HepG2 (cell line): ENCODE data around the gene ELL. TPM values are rescaled to one million over a fixed set of nuclear protein-coding genes. Genes with fewer than 3 reads are reported as not detected.
A peak's percentile ranks its signal among the peaks of the same experiment; 100 is the strongest.

Experiments used
- PAWR ChIP-seq: sonication (generic); formaldehyde crosslinking; IDR thresholded peaks from 2 replicates; pipeline ENCODE4 v1.4.0; 2020; ENCODE audit warnings: missing genetic modification reagents, mild to moderate bottlenecking, borderline replicate concordance
- PAX8 ChIP-seq: sonication (generic); formaldehyde crosslinking; IDR thresholded peaks from 2 replicates; pipeline ENCODE4 v1.8.0; 2022; ENCODE audit warnings: mild to moderate bottlenecking, missing genetic modification reagents, borderline replicate concordance
- POGZ ChIP-seq: sonication (generic); formaldehyde crosslinking; IDR thresholded peaks from 2 replicates; pipeline ENCODE4 v1.4.0; 2020; ENCODE audit warnings: mild to moderate bottlenecking, missing genetic modification reagents
- SIX1 ChIP-seq: sonication (generic); formaldehyde crosslinking; IDR thresholded peaks from 2 replicates; pipeline ENCODE4 v1.4.0; 2020; ENCODE audit warnings: missing genetic modification reagents, borderline replicate concordance
- TMF1 ChIP-seq: sonication (generic); formaldehyde crosslinking; IDR thresholded peaks from 2 replicates; pipeline ENCODE4 v1.8.1; 2022; ENCODE audit warnings: low read depth, missing genetic modification reagents
- U2AF2 ChIP-seq: fragments of 200-400 bp; formaldehyde crosslinking; IDR thresholded peaks from 2 replicates; pipeline ENCODE4 v1.6.1; 2017; ENCODE audit warnings: low read depth, mild to moderate bottlenecking, low read length
- ZNF501 ChIP-seq: sonication (generic); formaldehyde crosslinking; IDR thresholded peaks from 2 replicates; pipeline ENCODE4 v1.5.1; 2020; ENCODE audit warnings: mild to moderate bottlenecking, moderate library complexity, missing genetic modification reagents
- ZNF577 ChIP-seq: sonication (generic); formaldehyde crosslinking; IDR thresholded peaks from 2 replicates; pipeline ENCODE4 v1.4.0; 2020; ENCODE audit warnings: mild to moderate bottlenecking, low read depth, missing genetic modification reagents, borderline replicate concordance
- ZNF619 ChIP-seq: sonication (generic); formaldehyde crosslinking; IDR thresholded peaks from 2 replicates; pipeline ENCODE4 v1.4.0; 2020; ENCODE audit warnings: mild to moderate bottlenecking, missing genetic modification reagents
- ZNF766 ChIP-seq: sonication (generic); formaldehyde crosslinking; IDR thresholded peaks from 2 replicates; pipeline ENCODE4 v1.5.0; 2020; ENCODE audit warnings: missing genetic modification reagents, borderline replicate concordance
- ZNF777 ChIP-seq: sonication (generic); formaldehyde crosslinking; IDR thresholded peaks from 2 replicates; pipeline ENCODE4 v1.4.0; 2020; ENCODE audit warnings: missing genetic modification reagents
- polyA plus RNA-seq, 8 experiments: library from polyadenylated mRNA; depleted of rRNA in 3 of 8; stranded (reverse) in 7 of 8; unstranded in 1 of 8; fragments of >200 nt; fragmentation: Illumina TruSeq in 4 of 8; extraction: Trizol in 4 of 8; gene quantifications; 2 replicates each; pipeline versions ENCODE4 v1.2.1 to v1.2.3, GENCODE V29; 2011 to 2016; ENCODE audit warnings: low read depth in 4 of 8, missing spikeins in 1 of 8, mixed read lengths in 1 of 8; ENCODE audit not compliant: insufficient read depth in 1 of 8
- total RNA-seq, 5 experiments: library from RNA; depleted of rRNA; stranded (reverse); fragments of >200 nt; fragmentation: Illumina TruSeq; extraction: Trizol; gene quantifications; 2 replicates each; pipeline ENCODE4 v1.2.3, GENCODE V29; 2016; ENCODE audit warnings: low read depth in 1 of 5
- TF ChIP-seq, protein P1 (sequence below): sonication (generic); formaldehyde crosslinking; IDR thresholded peaks from 2 replicates; pipeline ENCODE4 v1.8.0; 2022; ENCODE audit warnings: mild to moderate bottlenecking, missing genetic modification reagents
- TF ChIP-seq, protein P2 (sequence below): sonication (generic); formaldehyde crosslinking; IDR thresholded peaks from 2 replicates; pipeline ENCODE4 v1.8.1; 2023; ENCODE audit warnings: mild to moderate bottlenecking, moderate library complexity, missing genetic modification reagents
- TF ChIP-seq, protein P3 (sequence below): conservative IDR thresholded peaks from 2 replicates; pipeline ENCODE4 v1.6.1; 2018; ENCODE audit warnings: missing genetic modification reagents
- TF ChIP-seq, protein P4 (sequence below): sonication (generic); formaldehyde crosslinking; IDR thresholded peaks from 2 replicates; pipeline ENCODE4 v1.5.1; 2020; ENCODE audit warnings: missing genetic modification reagents, mild to moderate bottlenecking, borderline replicate concordance
- TF ChIP-seq, protein P5 (sequence below): sonication (generic); formaldehyde crosslinking; IDR thresholded peaks from 2 replicates; pipeline ENCODE4 v1.4.0; 2020; ENCODE audit warnings: missing genetic modification reagents; ENCODE audit errors: not compliant biosample characterization
- TF ChIP-seq, protein P6 (sequence below): IDR thresholded peaks from 2 replicates; pipeline ENCODE4 v1.6.1; 2016; ENCODE audit warnings: mild to moderate bottlenecking

Gene ELL
- total and polyA plus RNA-seq, 2 of the 13 experiments (the other 11 are each of a cell fraction or from before 2014, with no cell fraction given) = 3.7 to 5.4 TPM

DNA sequence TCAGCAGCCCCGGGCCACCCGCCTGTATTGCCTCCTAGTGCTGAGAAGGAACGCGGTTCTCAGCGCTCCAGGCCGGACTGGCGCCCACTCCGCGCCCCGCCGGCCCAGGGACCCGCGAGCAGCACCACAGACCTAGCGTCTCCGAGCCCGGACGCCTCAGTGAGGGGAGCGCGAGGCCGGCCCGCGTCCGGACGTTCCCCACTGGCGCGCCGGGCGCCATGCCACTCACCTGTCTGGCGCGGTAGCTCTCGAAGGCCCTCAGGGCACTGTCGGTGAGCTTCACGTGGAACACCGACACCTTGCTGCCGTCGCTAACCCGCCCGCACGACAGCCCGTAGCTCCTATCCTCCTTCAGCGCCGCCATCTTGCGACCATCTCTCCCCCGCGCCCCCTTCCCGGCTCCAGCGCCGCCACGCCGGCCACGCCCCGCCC lies at the start of gene ELL (continued):
- TF ChIP-seq, protein P1, sequence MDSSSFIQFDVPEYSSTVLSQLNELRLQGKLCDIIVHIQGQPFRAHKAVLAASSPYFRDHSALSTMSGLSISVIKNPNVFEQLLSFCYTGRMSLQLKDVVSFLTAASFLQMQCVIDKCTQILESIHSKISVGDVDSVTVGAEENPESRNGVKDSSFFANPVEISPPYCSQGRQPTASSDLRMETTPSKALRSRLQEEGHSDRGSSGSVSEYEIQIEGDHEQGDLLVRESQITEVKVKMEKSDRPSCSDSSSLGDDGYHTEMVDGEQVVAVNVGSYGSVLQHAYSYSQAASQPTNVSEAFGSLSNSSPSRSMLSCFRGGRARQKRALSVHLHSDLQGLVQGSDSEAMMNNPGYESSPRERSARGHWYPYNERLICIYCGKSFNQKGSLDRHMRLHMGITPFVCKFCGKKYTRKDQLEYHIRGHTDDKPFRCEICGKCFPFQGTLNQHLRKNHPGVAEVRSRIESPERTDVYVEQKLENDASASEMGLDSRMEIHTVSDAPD (CRISPR knock-in tag) = 0 out of 2 replicates have a peak, but pooled peaks have one; percentile 32
- TF ChIP-seq, protein P2, sequence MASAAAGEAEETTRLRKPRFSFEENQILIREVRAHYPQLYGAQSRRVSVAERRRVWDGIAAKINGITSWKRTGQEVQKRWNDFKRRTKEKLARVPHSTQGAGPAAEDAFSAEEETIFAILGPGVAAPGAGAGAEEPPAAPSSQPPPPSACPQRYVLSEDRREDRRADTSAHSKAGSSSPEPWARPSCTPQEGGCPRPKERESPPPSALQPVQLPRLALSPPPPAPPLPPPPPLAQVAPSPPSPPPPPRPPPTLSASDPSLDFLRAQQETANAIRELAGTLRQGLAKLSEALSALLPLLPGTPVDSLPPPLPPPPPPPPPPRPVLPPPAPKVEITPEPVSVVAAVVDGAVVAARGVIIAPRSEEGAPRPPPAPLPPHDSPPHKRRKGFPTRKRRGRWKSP (CRISPR knock-in tag) = no peak
- TF ChIP-seq SIX1 (no peak), ZNF577 (CRISPR knock-in tag) (no peak), U2AF2 (no peak), ZNF777 (CRISPR knock-in tag) (peak; percentile 45; the same call in 1 of the 2 replicates), TMF1 (0 out of 2 replicates have a peak, but pooled peaks have one; percentile 27), PAX8 (CRISPR knock-in tag) (peak; percentile 66; the same call in 1 of the 2 replicates), PAWR (0 out of 2 replicates have a peak, but pooled peaks have one; percentile 55), ZNF619 (CRISPR knock-in tag) (no peak), ZNF501 (CRISPR knock-in tag) (0 out of 2 replicates have a peak, but pooled peaks have one; percentile 6), ZNF766 (CRISPR knock-in tag) (peak; percentile 73; the same call in 1 of the 2 replicates), POGZ (no peak)
- TF ChIP-seq, protein P3, sequence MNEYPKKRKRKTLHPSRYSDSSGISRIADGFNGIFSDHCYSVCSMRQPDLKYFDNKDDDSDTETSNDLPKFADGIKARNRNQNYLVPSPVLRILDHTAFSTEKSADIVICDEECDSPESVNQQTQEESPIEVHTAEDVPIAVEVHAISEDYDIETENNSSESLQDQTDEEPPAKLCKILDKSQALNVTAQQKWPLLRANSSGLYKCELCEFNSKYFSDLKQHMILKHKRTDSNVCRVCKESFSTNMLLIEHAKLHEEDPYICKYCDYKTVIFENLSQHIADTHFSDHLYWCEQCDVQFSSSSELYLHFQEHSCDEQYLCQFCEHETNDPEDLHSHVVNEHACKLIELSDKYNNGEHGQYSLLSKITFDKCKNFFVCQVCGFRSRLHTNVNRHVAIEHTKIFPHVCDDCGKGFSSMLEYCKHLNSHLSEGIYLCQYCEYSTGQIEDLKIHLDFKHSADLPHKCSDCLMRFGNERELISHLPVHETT (CRISPR knock-in tag) = 0 out of 2 replicates have a peak, but pooled peaks have one; percentile 28
- TF ChIP-seq, protein P4, sequence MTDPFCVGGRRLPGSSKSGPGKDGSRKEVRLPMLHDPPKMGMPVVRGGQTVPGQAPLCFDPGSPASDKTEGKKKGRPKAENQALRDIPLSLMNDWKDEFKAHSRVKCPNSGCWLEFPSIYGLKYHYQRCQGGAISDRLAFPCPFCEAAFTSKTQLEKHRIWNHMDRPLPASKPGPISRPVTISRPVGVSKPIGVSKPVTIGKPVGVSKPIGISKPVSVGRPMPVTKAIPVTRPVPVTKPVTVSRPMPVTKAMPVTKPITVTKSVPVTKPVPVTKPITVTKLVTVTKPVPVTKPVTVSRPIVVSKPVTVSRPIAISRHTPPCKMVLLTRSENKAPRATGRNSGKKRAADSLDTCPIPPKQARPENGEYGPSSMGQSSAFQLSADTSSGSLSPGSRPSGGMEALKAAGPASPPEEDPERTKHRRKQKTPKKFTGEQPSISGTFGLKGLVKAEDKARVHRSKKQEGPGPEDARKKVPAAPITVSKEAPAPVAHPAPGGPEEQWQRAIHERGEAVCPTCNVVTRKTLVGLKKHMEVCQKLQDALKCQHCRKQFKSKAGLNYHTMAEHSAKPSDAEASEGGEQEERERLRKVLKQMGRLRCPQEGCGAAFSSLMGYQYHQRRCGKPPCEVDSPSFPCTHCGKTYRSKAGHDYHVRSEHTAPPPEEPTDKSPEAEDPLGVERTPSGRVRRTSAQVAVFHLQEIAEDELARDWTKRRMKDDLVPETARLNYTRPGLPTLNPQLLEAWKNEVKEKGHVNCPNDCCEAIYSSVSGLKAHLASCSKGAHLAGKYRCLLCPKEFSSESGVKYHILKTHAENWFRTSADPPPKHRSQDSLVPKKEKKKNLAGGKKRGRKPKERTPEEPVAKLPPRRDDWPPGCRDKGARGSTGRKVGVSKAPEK (CRISPR knock-in tag) = no peak
- TF ChIP-seq, protein P5, sequence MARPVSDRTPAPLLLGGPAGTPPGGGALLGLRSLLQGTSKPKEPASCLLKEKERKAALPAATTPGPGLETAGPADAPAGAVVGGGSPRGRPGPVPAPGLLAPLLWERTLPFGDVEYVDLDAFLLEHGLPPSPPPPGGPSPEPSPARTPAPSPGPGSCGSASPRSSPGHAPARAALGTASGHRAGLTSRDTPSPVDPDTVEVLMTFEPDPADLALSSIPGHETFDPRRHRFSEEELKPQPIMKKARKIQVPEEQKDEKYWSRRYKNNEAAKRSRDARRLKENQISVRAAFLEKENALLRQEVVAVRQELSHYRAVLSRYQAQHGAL (CRISPR knock-in tag) = no peak
- TF ChIP-seq, protein P6, sequence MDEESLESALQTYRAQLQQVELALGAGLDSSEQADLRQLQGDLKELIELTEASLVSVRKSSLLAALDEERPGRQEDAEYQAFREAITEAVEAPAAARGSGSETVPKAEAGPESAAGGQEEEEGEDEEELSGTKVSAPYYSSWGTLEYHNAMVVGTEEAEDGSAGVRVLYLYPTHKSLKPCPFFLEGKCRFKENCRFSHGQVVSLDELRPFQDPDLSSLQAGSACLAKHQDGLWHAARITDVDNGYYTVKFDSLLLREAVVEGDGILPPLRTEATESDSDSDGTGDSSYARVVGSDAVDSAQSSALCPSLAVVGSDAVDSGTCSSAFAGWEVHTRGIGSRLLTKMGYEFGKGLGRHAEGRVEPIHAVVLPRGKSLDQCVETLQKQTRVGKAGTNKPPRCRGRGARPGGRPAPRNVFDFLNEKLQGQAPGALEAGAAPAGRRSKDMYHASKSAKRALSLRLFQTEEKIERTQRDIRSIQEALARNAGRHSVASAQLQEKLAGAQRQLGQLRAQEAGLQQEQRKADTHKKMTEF (CRISPR knock-in tag) = no peak
